Chondrocyte (in vitro differentiated cells): ENCODE data around the gene PVR. TPM values are rescaled to one million over a fixed set of nuclear protein-coding genes. Genes with fewer than 3 reads are reported as not detected.
"Not testable (repeated sequence)": the region's sequence is repeated elsewhere in the genome, so short reads cannot be mapped to it uniquely, and the experiment has no call there.

Experiments used
- DNase-seq: peaks from one replicate; pipeline ENCODE4 v3.0.0; 2021; ENCODE audit warnings: mixed read lengths, low spot score
- H3K27ac Mint-ChIP-seq: one replicate; pipeline ENCODE4 v1.8.0; 2021; ENCODE audit warnings: mild to moderate bottlenecking, moderate library complexity, mixed read lengths; ENCODE audit not compliant: unreplicated experiment
- H3K27me3 Mint-ChIP-seq: 2 replicates; pipeline ENCODE4 v1.8.0; 2021; ENCODE audit warnings: low read depth, mixed read lengths
- H3K36me3 Mint-ChIP-seq: 2 replicates; pipeline ENCODE4 v1.8.0; 2021; ENCODE audit warnings: low read depth, mixed read lengths
- H3K4me1 Mint-ChIP-seq: 2 replicates; pipeline ENCODE4 v1.8.0; 2021; ENCODE audit warnings: low read depth, mild to moderate bottlenecking, mixed read lengths
- H3K4me3 Mint-ChIP-seq: one replicate; pipeline ENCODE4 v1.8.0; 2021; ENCODE audit warnings: mild to moderate bottlenecking, moderate library complexity, mixed read lengths; ENCODE audit not compliant: unreplicated experiment
- H3K9me3 Mint-ChIP-seq: 2 replicates; pipeline ENCODE4 v1.8.0; 2021; ENCODE audit warnings: low read depth, mixed read lengths
- total RNA-seq: library from RNA; stranded (reverse); gene quantifications from 3 replicates; pipeline ENCODE4 v1.2.1, GENCODE V29; 2021
- TF ChIP-seq, protein P1 (sequence below): fragments of 200-600 bp; sonication (generic); IDR thresholded peaks from 2 replicates; pipeline ENCODE4 v1.5.0; 2021; ENCODE audit warnings: antibody characterized with exemption, mild to moderate bottlenecking, moderate library complexity

The PVR gene
- total RNA-seq, 1 donor from 2014 or later, result 89.7 TPM

DNA sequence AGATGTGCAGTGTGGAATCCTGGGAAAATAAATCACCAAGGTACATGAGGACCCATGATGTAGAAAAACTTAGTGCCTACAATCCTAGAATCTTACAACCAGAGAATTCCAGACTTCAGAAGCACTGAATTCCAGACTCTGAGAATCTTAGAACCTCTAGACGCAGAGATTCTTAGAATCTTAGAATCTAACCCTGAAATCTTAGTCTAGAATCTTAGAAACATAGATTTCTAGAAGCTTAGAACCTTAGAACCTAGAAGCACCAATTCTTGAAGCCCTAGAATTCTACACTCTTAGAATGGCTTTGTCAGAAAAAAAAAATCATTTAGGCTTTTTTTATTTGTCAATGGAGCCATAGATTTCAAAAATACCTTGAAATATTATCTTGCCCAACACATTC is 61.3 kb downstream of the PVR start:
- Mint-ChIP-seq H3K36me3 (no peaks in the 10 kb centered on the region), H3K27ac (no peak overlapping the region)

GRCh38 chr19:44705502-44706010 is 61.8 kb downstream of the PVR start:
- Mint-ChIP-seq H3K27ac (no peak overlapping the region), H3K27me3 (peaks cover 2% of the 10 kb centered on the region), H3K36me3 (no peaks in the 10 kb centered on the region), H3K4me1 (no peaks in the 10 kb centered on the region), H3K9me3 (no peaks in the 10 kb centered on the region), H3K4me3 (no peak overlapping the region)
- no peak for DNase-seq
- TF ChIP-seq, protein P1, sequence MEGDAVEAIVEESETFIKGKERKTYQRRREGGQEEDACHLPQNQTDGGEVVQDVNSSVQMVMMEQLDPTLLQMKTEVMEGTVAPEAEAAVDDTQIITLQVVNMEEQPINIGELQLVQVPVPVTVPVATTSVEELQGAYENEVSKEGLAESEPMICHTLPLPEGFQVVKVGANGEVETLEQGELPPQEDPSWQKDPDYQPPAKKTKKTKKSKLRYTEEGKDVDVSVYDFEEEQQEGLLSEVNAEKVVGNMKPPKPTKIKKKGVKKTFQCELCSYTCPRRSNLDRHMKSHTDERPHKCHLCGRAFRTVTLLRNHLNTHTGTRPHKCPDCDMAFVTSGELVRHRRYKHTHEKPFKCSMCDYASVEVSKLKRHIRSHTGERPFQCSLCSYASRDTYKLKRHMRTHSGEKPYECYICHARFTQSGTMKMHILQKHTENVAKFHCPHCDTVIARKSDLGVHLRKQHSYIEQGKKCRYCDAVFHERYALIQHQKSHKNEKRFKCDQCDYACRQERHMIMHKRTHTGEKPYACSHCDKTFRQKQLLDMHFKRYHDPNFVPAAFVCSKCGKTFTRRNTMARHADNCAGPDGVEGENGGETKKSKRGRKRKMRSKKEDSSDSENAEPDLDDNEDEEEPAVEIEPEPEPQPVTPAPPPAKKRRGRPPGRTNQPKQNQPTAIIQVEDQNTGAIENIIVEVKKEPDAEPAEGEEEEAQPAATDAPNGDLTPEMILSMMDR, result no peak

More for the DNA sequence above, 61.3 kb downstream of the PVR start:
- Mint-ChIP-seq H3K4me1 (no peaks in the 10 kb centered on the region), H3K9me3 (no peaks in the 10 kb centered on the region), H3K4me3 (no peak overlapping the region), H3K27me3 (peaks cover 2% of the 10 kb centered on the region)
- TF ChIP-seq, protein P1, result no peak
- DNase-seq, result no peak

DNA sequence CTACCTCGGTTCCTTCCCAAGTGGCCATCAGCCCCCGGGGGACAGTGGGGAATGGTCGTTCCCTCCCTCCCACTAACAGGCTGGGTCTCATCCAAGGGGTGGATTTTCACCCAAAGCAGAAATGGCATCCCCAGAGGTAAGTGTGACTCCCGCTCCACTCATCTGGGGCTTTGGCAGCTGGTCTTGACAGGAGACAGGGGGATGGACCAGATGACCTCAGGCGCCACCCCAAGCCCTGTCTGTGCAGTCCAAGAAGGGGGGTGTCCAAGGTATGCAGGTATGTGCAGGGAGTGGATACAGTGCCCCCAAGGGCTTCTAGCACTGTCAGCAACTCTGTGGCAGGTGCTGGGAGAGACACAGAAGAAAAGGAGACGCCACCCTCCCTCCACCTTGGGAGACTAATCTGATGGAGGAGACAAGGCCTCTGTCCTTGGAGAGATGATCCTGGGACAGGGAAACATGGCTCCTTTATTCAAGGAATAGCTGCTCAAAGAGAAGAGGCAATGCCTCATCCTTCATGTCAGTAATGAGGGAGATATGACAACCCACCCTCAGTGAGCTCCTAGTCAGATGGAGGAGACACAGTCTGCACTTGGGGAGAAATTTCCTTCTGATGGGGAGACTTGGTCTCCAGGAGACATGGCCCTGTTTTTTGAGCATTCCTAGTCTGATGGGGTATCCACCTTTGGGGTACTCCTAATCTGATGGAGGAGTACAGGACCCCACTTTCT is 63.0 kb downstream of the PVR start:
- Mint-ChIP-seq H3K36me3 (no peaks in the 10 kb centered on the region), H3K27ac (no peak overlapping the region), H3K9me3 (no peaks in the 10 kb centered on the region), H3K27me3 (peaks cover 5% of the 10 kb centered on the region), H3K4me1 (no peaks in the 10 kb centered on the region), H3K4me3 (no peak overlapping the region)
- TF ChIP-seq, protein P1, result no peak
- no peak for DNase-seq

- no peaks in the 10 kb centered on the region for H3K36me3 Mint-ChIP-seq
- H3K27me3 Mint-ChIP-seq, result peaks cover 5% of the 10 kb centered on the region
- TF ChIP-seq, protein P1, result no peak
- no peaks in the 10 kb centered on the region for H3K4me1 Mint-ChIP-seq
- no peak overlapping the region for H3K4me3 Mint-ChIP-seq
- no peak overlapping the region for H3K27ac Mint-ChIP-seq
- no peak for DNase-seq
- no peaks in the 10 kb centered on the region for H3K9me3 Mint-ChIP-seq
These were observed 64.1 kb downstream of the PVR start for GRCh38 chr19:44707794-44708193.

DNA sequence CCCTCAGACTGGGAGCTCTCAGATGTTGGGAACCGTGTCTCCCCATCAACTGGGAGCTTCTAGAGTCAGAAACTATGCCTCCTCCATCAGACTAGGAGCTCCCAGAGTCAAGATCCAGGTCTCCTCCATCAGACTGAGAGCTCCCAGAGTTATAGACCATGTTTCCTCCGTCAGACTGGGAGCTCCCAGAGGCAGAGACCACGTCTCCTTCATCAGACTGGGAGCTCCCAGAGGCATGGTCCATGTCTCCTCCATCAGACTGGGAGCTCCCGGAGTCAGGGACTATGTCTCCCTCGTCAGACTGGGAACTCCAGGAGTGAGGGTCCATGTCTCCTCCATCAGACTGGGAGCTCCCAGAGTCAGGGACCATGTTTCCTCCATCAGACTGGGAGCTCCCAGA is 65.2 kb downstream of the PVR start:
- TF ChIP-seq, protein P1, result no peak
- no peak for DNase-seq
- no peak overlapping the region for H3K4me3 Mint-ChIP-seq
- H3K9me3 Mint-ChIP-seq, result no peaks in the 10 kb centered on the region
- no peaks in the 10 kb centered on the region for H3K36me3 Mint-ChIP-seq
- H3K4me1 Mint-ChIP-seq, result no peaks in the 10 kb centered on the region
- peaks cover 5% of the 10 kb centered on the region for H3K27me3 Mint-ChIP-seq
- no peak overlapping the region for H3K27ac Mint-ChIP-seq

- H3K27ac Mint-ChIP-seq, DNase-seq, H3K27me3 Mint-ChIP-seq, H3K36me3 Mint-ChIP-seq, H3K4me1 Mint-ChIP-seq, H3K4me3 Mint-ChIP-seq, H3K9me3 Mint-ChIP-seq: not testable (repeated sequence)
These were observed 65.9 kb downstream of the PVR start for GRCh38 chr19:44709434-44710266.
